HepG2 (cell line): ENCODE measurements around the gene TFEB. TPM values are rescaled to one million over a fixed set of nuclear protein-coding genes. Genes with fewer than 3 reads are reported as not detected.

Source experiments
- ARNTL ChIP-seq: sonication (generic); formaldehyde crosslinking; IDR thresholded peaks from 2 replicates; pipeline ENCODE4 v1.4.0; 2020; ENCODE audit warnings: mild to moderate bottlenecking, missing genetic modification reagents
- ELF1 ChIP-seq: sonication (generic); formaldehyde crosslinking; IDR thresholded peaks from 2 replicates; pipeline ENCODE4 v1.4.0; 2020; ENCODE audit warnings: missing genetic modification reagents
- FOXA1 ChIP-seq, 2 experiments: fragments of 450-650 bp in 1 of 2; sonication (generic) in 1 of 2; formaldehyde crosslinking in 1 of 2; IDR thresholded peaks; 2 replicates each; pipeline versions ENCODE4 v1.4.0 to v1.6.1; 2016 to 2020; ENCODE audit warnings: missing genetic modification reagents in 1 of 2
- FOXM1 ChIP-seq: sonication (generic); formaldehyde crosslinking; IDR thresholded peaks from 2 replicates; pipeline ENCODE4 v1.5.0; 2020; ENCODE audit warnings: missing genetic modification reagents
- GATAD2A ChIP-seq: IDR thresholded peaks from 2 replicates; pipeline ENCODE4 v1.6.1; 2016
- HNRNPL ChIP-seq: fragments of 200-400 bp; formaldehyde crosslinking; IDR thresholded peaks from 2 replicates; pipeline ENCODE4 v1.6.1; 2017; ENCODE audit warnings: mild to moderate bottlenecking, low read depth, low read length
- KDM5A ChIP-seq: fragments of 200-600 bp; sonication (generic); IDR thresholded peaks from 2 replicates; pipeline ENCODE4 v1.7.0; 2018; ENCODE audit warnings: antibody characterized with exemption, mild to moderate bottlenecking, low read length, borderline replicate concordance
- MTA1 ChIP-seq: sonication (generic); formaldehyde crosslinking; IDR thresholded peaks from 2 replicates; pipeline ENCODE4 v1.4.0; 2020; ENCODE audit warnings: missing genetic modification reagents, mild to moderate bottlenecking, borderline replicate concordance
- NKX3-1 ChIP-seq: sonication (generic); formaldehyde crosslinking; IDR thresholded peaks from 2 replicates; pipeline ENCODE4 v1.5.0; 2020; ENCODE audit warnings: missing genetic modification reagents
- POLR2AphosphoS5 ChIP-seq: IDR thresholded peaks from 2 replicates; pipeline ENCODE4 v1.6.1; 2012; ENCODE audit warnings: low read depth, low read length
- RXRA ChIP-seq: sonication (generic); formaldehyde crosslinking; IDR thresholded peaks from 2 replicates; pipeline ENCODE4 v1.5.1; 2020; ENCODE audit warnings: missing genetic modification reagents
- SOX6 ChIP-seq, 2 experiments: fragments of 450-650 bp in 1 of 2; sonication (generic) in 1 of 2; formaldehyde crosslinking in 1 of 2; IDR thresholded peaks; 2 replicates each; pipeline versions ENCODE4 v1.4.0 to v1.6.1; 2017 to 2020; ENCODE audit warnings: antibody characterized with exemption in 1 of 2, mild to moderate bottlenecking in 1 of 2, missing genetic modification reagents in 1 of 2
- ZEB1 ChIP-seq: IDR thresholded peaks from 2 replicates; pipeline ENCODE4 v1.6.1; 2012; ENCODE audit warnings: mild to moderate bottlenecking, low read depth, inconsistent platforms; ENCODE audit not compliant: insufficient replicate concordance
- ZNF234 ChIP-seq: sonication (generic); formaldehyde crosslinking; conservative IDR thresholded peaks from 2 replicates; pipeline ENCODE4 v1.5.1; 2020; ENCODE audit warnings: mild to moderate bottlenecking, missing genetic modification reagents
- ZNF367 ChIP-seq: sonication (generic); formaldehyde crosslinking; IDR thresholded peaks from 2 replicates; pipeline ENCODE4 v1.4.0; 2020; ENCODE audit warnings: missing genetic modification reagents, borderline replicate concordance
- ZNF383 ChIP-seq: sonication (generic); formaldehyde crosslinking; IDR thresholded peaks from 2 replicates; pipeline ENCODE4 v1.4.0; 2020; ENCODE audit warnings: missing genetic modification reagents, mild to moderate bottlenecking, borderline replicate concordance
- ZNF501 ChIP-seq: sonication (generic); formaldehyde crosslinking; IDR thresholded peaks from 2 replicates; pipeline ENCODE4 v1.5.1; 2020; ENCODE audit warnings: mild to moderate bottlenecking, moderate library complexity, missing genetic modification reagents
- polyA plus RNA-seq, 8 experiments: library from polyadenylated mRNA; depleted of rRNA in 3 of 8; stranded (reverse) in 7 of 8; unstranded in 1 of 8; fragments of >200 nt; fragmentation: Illumina TruSeq in 4 of 8; extraction: Trizol in 4 of 8; gene quantifications; 2 replicates each; pipeline versions ENCODE4 v1.2.1 to v1.2.3, GENCODE V29; 2011 to 2016; ENCODE audit warnings: low read depth in 4 of 8, missing spikeins in 1 of 8, mixed read lengths in 1 of 8; ENCODE audit not compliant: insufficient read depth in 1 of 8
- total RNA-seq, 5 experiments: library from RNA; depleted of rRNA; stranded (reverse); fragments of >200 nt; fragmentation: Illumina TruSeq; extraction: Trizol; gene quantifications; 2 replicates each; pipeline ENCODE4 v1.2.3, GENCODE V29; 2016; ENCODE audit warnings: low read depth in 1 of 5
- TF ChIP-seq, protein P1 (sequence below): sonication (generic); formaldehyde crosslinking; IDR thresholded peaks from 2 replicates; pipeline ENCODE4 v1.9.0; 2021; ENCODE audit warnings: missing genetic modification reagents, mild to moderate bottlenecking, borderline replicate concordance
- TF ChIP-seq, protein P2 (sequence below): sonication (generic); formaldehyde crosslinking; conservative IDR thresholded peaks from 2 replicates; pipeline ENCODE4 v1.8.0; 2022; ENCODE audit warnings: mild to moderate bottlenecking, moderate library complexity, missing genetic modification reagents
- TF ChIP-seq, protein P3 (sequence below): sonication (generic); formaldehyde crosslinking; IDR thresholded peaks from 2 replicates; pipeline ENCODE4 v1.4.0; 2020; ENCODE audit warnings: missing genetic modification reagents
- TF ChIP-seq, protein P4 (sequence below), 2 experiments: sonication (generic) in 1 of 2; formaldehyde crosslinking in 1 of 2; IDR thresholded peaks; 2 replicates each; pipeline versions ENCODE4 v1.5.1 to v1.6.1; 2011 to 2020; ENCODE audit warnings: borderline replicate concordance in 1 of 2, low read depth in 1 of 2, low read length in 1 of 2, mild to moderate bottlenecking in 1 of 2, missing genetic modification reagents in 1 of 2, moderate library complexity in 1 of 2

TFEB gene
- total and polyA plus RNA-seq, 2 of the 13 experiments (the other 11 are each of a cell fraction or from before 2014, with no cell fraction given), result 13.3 to 18.7 TPM

DNA sequence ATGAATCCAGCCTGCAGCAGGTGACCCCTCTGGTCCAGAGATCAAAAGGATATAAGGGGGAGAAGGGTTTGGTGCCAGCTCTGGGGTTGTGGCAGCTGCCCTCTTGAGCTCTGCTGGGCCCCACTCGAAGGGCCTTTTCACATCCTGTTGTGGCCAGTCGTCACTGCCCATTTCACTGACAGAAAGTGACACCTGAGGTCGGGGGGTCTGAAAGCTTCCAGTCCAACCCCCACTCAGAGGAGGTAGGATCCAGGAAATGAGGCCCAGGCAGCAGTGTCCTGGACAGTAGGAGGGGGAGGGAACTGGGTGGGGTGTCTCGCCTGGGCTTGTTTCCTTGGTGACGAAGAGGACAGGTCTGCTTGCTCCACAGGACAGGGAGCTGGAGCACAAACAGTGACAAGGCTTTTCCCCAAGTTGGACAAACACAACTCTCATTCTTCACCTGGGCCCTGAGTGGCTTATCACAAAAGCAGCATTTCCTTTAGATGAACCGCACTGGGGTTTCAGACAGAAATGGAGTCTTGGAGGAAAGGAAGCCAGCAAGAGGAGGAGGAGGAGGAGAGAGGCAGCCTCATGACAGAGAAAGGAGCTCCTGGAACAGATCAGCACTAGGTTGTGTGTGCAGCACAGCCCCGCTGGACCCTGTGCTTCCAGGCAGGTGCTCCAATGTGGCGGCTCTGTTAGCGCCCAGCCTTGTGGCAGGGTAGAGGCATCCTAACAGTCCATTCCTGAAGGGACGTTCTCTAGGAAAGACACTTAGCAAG, 33.3 kb upstream of the TFEB start (continued):
- TF ChIP-seq ZNF383 (CRISPR knock-in tag) (no peak), ZNF501 (CRISPR knock-in tag) (peak; percentile 34; the same call in 1 of the 2 replicates), KDM5A (no peak), FOXA1 (IDR thresholded peaks at IDR 0.05) (no peak), FOXA1 (CRISPR knock-in tag; IDR thresholded peaks at IDR 0.05) (peak; percentile 17; the same call in 1 of the 2 replicates), FOXM1 (no peak), SOX6 (IDR thresholded peaks at IDR 0.05) (no peak), SOX6 (CRISPR knock-in tag; IDR thresholded peaks at IDR 0.05) (no peak; the same call in 1 of the 2 replicates), ZNF367 (CRISPR knock-in tag) (no peak), ZNF234 (CRISPR knock-in tag) (no peak), HNRNPL (peak; percentile 89), ELF1 (CRISPR knock-in tag) (peak; percentile 78), NKX3-1 (peak; percentile 55; the same call in 1 of the 2 replicates), ZEB1 (peak; percentile 77), RXRA (CRISPR knock-in tag) (no peak; the same call in 1 of the 2 replicates), GATAD2A (CRISPR knock-in tag) (peak; percentile 63), ARNTL (no peak), POLR2AphosphoS5 (no peak), MTA1 (CRISPR knock-in tag) (no peak; the same call in 1 of the 2 replicates)
- TF ChIP-seq, protein P1, sequence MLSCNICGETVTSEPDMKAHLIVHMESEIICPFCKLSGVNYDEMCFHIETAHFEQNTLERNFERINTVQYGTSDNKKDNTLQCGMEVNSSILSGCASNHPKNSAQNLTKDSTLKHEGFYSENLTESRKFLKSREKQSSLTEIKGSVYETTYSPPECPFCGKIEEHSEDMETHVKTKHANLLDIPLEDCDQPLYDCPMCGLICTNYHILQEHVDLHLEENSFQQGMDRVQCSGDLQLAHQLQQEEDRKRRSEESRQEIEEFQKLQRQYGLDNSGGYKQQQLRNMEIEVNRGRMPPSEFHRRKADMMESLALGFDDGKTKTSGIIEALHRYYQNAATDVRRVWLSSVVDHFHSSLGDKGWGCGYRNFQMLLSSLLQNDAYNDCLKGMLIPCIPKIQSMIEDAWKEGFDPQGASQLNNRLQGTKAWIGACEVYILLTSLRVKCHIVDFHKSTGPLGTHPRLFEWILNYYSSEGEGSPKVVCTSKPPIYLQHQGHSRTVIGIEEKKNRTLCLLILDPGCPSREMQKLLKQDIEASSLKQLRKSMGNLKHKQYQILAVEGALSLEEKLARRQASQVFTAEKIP, result no peak
- TF ChIP-seq, protein P2, sequence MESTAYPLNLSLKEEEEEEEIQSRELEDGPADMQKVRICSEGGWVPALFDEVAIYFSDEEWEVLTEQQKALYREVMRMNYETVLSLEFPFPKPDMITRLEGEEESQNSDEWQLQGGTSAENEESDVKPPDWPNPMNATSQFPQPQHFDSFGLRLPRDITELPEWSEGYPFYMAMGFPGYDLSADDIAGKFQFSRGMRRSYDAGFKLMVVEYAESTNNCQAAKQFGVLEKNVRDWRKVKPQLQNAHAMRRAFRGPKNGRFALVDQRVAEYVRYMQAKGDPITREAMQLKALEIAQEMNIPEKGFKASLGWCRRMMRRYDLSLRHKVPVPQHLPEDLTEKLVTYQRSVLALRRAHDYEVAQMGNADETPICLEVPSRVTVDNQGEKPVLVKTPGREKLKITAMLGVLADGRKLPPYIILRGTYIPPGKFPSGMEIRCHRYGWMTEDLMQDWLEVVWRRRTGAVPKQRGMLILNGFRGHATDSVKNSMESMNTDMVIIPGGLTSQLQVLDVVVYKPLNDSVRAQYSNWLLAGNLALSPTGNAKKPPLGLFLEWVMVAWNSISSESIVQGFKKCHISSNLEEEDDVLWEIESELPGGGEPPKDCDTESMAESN (CRISPR knock-in tag), result peak; percentile 59; the same call in 1 of the 2 replicates
- TF ChIP-seq, protein P3, sequence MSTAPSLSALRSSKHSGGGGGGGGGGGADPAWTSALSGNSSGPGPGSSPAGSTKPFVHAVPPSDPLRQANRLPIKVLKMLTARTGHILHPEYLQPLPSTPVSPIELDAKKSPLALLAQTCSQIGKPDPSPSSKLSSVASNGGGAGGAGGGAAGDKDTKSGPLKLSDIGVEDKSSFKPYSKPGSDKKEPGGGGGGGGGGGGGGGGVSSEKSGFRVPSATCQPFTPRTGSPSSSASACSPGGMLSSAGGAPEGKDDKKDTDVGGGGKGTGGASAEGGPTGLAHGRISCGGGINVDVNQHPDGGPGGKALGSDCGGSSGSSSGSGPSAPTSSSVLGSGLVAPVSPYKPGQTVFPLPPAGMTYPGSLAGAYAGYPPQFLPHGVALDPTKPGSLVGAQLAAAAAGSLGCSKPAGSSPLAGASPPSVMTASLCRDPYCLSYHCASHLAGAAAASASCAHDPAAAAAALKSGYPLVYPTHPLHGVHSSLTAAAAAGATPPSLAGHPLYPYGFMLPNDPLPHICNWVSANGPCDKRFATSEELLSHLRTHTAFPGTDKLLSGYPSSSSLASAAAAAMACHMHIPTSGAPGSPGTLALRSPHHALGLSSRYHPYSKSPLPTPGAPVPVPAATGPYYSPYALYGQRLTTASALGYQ (CRISPR knock-in tag), result 0 out of 2 replicates have a peak, but pooled peaks have one; percentile 48
- TF ChIP-seq, protein P4, sequence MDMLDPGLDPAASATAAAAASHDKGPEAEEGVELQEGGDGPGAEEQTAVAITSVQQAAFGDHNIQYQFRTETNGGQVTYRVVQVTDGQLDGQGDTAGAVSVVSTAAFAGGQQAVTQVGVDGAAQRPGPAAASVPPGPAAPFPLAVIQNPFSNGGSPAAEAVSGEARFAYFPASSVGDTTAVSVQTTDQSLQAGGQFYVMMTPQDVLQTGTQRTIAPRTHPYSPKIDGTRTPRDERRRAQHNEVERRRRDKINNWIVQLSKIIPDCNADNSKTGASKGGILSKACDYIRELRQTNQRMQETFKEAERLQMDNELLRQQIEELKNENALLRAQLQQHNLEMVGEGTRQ (IDR thresholded peaks at IDR 0.05; ENCODE audit: low read depth, low read length), result no peak
- TF ChIP-seq, protein P4 (CRISPR knock-in tag; IDR thresholded peaks at IDR 0.05; ENCODE audit: borderline replicate concordance), result no peak
